ENCODE measurements around the gene CCDC27.

The CCDC27 gene

DNA sequence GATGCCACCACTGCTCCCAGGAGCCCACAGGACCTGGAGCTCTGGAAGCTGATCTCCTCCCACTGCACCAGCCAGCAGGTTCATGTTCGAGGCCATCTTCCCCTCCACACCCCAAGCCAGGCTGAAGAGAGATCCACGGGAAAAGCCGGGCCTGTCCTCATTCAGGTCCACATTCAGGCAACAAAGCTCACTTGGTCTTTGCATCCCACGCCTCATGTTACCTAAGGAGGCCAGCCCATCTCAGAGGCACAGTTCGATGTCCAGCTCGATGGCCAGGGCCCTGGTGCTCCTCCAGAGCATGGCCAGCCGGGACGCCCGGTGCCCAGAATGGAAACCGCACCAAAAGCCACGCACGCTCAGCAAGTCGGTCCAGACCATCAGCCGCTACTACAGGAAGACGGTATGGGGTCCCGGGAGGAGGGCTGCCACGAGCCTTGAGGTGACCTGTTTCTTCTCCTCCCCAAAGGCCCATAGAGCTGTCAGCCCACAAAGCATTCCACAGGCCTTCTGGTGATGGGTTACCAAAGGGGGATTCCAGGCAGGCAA, at the start of gene CCDC27:
Gene CCDC27 (plus strand): TSS at position 51 of the 546 bp plus-strand sequence. CDS start 32 bp downstream, at position 83.
- no peak for DNase-seq

DNA sequence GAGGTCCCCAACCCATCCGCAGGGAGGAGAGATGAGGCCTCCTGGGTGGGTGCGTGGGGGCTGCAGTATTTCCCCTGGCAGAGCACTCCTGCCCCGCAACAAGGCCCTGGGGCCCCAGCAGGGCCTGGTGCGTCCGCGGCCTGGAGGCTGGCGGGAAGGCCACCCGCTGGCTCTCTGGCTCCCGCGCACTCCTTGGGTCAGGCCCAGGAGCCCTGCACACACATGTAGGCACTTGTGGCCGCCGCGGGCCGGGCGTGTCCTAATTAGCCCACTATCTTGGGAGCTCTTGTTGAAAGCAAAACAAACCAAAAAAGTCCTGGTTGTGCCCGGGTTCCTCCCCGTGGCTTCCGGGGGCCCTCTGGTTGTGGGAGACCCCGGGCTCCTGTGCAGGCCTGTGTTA, 49.7 kb upstream of the CCDC27 start:
- no peak for DNase-seq

DNA sequence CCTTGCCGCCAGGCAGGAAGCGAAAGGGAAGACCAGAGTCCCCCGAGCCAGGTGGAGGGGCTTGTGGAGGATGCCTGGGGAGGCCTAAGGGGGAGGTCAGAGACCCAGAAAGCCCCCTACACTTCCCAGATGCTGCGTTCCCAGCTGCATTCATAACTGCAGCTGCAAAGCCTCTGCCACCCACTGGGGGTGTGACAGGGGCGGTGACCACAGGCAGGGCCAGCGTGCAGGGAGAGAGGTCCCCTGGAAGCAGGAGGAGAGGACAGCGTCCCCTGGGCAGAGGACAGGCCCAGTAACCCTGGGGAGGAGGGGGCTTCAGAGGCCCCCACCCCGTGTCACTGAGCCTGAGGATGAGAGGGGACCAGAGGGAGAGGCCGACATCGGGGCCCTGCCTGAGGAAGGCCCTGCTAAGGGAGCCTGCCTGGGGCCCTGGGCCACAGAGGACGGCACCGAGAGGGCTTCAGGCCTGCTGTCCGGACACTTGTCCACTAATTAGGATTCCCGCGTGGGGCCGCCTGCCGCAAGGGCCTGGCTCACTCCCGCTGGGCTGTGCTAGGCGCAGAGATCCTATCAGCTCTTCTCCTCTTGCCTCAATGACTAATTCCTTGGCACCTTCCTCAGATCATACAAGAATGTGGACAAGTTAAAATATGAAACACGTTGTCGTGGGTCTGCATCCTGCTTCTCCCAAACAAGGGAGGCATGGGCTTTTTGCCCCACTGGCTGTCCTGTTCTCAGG, 49.1 kb upstream of the CCDC27 start:
- DNase-seq: no peak

DNA sequence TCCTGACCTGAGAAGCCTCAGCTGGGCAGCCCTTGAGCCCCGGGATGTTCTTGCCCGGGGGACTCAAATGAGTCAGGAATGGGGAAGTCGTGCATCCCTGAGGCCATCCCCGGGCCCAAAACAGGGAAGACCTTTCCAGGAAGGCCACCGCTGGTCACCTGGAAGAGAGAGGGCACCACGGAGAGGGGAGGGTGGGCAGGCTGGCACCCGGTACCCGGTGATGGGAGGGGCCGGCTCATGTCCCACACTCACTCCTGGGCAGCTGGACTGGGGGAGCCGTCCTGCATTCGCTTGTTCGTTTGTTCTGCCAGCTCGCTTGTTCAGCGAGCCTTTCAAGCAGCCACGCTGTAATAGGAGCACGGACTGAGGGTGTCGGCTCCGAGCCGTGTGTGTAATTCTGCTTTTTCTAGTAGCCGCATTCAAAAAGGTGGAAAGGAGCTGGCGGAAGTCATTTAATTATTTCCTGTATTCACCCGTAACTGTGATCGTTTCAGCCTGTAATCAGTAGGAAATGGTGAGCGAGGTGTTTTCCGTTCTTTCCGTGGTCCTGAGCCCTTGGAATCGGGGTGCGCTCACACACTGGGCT, 48.4 kb upstream of the CCDC27 start:
- no peak for DNase-seq

DNA sequence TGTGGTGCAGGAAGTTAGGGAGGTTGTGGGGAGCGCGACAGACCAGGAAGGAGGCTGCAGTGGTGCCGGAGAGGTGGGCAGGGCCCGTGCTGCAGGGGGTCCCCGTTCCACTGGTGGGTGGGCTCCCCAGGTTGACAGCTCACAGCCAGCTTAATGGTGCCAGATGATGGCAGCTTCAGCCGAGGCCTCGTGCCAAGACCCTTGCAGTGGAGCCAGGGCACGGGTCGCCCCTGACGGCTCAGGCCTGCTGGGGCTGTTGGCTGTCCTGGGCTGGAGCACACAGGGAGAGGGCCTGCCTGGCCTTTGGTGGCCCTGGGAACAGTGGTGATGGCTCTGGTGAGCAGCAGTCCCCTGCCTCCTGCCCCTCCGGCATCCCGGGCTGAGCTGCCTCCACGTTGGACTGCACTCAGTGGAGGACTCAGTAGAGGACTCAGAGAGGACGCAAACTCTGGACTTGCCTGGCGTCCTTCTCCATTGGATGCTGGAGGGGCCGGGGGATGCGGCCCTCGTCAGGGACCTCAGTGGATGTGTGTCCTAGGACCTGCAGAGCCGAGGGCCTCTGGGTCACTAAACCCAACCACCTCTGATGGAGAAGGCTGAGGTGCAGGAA, 46.8 kb upstream of the CCDC27 start:
- DNase-seq: no peak

DNA sequence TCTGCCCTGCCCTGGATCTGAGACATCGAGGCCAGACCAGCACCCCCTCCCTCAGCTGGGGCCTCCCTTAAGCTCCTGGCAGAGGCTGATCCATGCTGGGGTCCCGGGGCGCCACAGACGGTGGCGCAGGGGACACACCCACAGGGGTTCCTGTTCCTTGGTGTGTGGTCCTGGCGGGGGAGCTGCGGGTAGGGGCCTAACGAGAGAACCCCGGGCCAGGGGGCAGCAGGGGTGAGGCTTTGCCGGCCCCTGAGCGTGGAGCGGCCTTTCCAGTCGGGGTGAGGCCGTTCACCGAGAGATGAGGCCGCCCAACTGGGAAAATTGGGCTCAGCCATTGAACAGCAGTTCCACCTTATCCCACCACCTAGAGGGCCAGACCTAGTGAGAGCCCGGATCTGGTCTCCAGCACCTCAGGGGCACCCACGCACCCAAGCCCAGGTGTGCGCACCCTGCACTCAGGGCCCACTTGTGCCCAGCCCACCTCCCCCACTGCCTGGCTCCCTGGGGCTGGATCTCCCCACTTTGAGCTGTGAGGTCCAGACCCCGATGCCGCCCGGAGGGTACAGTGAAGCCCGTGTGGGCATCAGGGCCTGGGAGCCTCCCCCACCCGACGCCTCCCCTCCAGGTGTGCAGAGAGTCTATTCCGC, 45.5 kb upstream of the CCDC27 start:
- no peak for DNase-seq

DNA sequence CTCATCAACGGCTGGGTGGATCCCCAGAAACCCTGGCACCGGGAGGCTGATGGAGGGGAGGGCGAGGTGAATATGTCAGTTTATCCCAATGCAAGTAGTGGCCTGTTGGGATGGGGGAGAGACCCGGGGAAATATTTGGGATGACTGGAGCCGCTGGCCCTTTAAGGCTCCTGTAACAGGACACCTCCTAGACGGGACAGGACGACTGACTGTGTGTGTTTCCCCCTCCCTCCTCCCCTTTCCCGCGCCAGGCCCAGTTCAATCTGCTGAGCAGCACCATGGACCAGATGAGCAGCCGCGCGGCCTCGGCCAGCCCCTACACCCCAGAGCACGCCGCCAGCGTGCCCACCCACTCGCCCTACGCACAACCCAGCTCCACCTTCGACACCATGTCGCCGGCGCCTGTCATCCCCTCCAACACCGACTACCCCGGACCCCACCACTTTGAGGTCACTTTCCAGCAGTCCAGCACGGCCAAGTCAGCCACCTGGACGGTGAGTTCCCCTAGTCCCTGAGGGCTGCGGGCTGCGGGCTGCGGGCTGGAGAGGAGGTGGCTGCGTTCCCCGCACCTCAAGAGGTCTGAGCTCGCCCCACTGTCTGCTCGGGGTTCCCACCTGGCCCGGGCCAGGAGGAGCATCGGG, 44.8 kb upstream of the CCDC27 start:
- DNase-seq: no peak

DNA sequence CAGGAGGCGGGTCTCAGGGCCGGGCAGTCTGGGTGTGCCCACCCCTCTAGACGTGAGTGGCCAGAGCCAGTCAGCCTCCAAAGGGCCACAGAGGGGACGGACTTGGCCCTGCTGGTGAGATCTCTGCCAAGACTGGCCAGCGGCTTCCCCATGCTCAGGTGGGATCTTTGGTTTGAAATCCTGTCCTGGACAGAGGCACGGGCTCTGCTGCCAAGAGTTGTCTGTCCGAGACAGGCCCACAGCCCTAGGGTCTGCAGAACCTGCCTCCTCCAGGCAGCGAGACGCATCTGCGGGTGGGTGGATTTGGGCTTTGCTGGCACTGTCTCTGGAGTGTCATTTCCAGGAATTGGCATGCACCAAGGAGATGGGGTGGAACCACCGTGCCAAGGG, 44.3 kb upstream of the CCDC27 start:
- no peak for DNase-seq

DNA sequence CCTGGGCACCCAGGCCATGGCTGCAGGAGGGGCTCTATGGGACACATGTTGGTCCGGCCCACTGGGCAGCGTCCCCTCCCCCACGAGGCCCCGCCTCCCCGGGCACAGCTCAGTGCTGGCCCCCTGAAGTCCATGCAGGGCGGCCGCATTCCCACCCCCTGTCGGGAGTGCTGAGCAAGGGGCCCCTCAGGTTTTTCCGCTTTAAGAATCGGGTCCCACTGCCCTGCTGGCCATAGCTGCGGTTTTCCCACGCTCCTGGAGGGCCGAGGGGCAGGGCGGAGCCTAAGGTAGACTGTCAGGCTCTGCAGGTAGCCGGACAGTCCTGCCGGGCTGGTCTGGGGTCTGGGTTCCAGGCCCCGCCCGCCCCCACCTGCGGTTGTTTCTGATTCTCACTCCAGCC, 43.5 kb upstream of the CCDC27 start:
- no peak for DNase-seq

DNA sequence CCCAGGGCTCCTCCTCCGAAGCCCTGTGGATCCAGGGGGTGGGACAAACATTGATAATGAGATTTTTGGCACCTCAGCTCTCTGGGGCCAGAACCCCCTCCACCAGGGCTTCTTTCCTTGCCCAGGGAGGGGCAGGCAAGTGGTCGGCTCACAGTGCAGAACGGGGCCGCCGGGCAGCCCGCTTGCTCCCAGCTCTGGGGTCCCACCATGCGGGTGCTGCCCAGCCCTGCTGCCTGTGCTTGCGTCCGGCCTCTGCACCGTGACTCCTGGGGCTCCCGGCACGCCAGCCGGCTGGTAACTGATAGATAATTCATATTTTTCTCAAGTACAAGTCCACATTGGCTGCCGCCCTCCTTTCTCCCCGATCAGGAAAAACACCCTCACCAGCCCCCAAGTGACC, 42.0 kb upstream of the CCDC27 start:
- no peak for DNase-seq

DNA sequence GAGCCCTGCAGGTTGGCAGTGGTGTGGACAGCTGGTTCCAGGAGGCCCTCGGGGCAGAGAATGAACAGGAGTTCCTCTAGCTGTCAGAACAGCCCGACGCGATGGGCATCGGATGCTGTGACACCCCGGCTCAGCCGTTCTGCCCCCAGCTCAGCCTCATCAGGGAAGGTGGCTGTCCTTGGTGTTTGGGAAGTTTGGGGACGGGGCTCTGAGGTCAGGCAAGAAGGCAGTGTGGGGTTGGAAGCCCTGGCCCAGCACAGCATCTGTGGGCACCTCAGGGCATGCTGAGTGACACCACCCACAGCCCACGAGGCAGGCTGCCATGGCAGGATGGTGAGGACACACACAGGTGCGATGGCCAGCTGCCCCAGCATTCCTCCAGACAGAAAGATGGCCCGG, 40.9 kb upstream of the CCDC27 start:
- DNase-seq: no peak

DNA sequence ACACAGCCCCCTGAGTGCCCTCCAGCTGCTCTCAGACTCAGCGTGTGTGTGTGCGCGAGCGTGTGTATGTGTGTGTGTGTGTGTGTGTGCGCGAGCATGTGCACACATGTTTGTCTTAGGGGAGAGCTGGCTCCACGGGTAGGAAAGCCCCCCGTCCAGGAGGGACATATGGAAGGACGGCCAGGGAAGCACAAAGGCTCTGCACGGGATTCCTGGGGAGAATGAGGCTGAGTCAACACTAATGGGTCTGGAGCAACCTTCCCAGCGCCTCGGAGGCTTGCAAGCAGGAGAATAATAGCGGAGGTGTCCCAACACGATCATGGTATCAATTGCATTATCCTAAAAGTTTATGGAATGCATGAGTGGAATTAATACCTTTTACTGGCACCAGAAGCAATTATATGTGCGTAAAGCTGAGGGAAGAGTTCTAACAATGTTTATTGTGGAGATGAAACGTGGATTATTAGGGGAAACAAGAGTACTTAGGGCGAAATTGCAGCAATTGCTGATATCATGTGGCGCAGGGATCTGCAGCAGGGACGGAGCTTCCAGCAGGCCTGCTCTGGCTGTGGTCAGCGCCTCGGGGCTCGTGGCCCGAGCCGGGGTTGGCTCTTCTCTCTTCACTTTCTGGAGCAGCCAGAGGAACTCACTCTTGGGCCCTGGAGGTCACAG, 40.3 kb upstream of the CCDC27 start:
- no peak for DNase-seq

DNA sequence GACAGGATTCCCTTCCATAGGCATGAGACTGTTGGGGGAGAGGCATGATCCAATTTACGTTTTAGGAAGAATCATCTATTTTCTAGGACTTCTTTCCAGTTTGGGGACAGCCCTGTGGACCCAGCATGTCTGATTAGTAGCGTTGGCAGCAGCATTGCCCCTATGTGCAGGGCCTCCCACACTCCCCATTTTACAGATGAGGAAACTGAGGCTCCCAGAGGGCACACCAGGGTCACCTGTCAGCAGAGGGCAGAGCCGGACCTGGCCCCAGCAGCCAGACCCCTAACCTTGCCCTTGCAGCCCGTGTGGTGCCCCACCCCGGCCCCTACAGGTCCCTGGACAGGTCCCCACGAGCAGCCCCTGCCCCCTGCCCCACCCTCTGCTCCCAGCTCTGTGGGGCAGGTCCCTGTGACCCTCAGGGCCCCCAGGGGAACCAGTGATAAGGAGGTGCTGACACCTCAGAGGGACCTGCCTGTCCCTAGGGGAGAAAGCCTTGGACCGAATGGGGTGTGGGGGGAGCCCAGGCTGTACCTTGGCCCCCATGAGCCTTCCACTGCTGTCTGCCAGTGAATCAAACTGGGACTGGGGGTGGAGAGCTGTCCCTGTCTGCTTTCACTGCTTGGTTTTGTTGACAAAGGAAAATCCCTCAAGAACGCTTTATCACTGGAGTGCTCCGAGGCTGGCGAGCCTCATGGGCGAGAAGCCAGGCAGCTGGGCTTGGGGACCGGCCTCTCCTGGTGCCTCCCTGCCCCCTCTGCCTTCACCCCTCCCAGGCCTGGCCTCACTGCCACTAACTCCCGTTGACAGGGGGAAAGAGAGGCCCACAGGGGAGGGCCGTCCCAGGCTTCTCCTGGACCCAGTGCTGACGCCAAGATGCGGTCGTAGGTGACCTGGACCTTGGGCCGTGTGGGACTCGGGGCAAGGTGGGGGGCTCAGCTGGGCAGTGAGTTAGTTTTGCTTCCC, 39.4 kb upstream of the CCDC27 start:
- DNase-seq: no peak

DNA sequence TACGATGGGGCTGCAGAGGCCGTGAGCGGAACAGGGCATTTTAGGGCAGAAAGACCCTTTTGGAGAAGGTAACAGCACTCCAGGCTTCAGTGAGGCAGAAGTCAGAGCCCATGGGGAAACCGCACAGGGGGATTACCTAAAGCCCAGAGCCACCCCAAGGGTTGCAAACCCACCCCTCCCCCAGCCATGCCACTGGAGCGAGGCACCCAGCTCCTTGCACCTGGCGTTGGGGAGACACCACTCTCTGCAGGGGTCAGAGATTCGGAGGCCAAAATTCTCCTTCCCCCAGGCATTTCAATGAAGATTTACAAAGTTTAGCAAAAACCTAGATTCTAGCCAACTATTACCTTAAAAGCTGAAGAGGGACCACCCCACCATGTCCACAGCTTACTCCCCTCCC, 38.4 kb upstream of the CCDC27 start:
- no peak for DNase-seq

DNA sequence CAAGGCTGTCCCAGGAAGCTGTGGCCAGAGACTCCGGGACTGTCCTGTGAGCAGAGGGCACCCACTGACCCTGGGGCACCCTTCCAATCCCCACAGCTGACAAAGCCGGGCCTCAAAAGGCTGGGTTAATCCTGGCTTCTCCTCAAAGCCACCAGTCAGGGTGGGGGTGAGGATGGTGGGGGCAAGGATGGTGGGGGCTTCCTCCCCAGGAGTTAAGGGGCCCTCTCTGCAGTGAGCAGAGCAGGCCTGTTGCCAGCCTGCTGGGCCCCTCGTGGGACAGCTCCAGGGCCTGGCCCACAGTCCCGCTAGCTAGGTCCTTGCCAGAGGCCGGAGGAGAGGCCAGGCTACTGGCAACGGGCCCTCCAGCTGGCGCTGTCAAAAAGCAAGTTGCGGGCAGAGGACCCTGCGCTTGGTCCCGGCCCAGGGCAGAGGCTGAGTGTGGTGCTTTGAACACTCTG, 37.9 kb upstream of the CCDC27 start:
- DNase-seq: no peak

DNA sequence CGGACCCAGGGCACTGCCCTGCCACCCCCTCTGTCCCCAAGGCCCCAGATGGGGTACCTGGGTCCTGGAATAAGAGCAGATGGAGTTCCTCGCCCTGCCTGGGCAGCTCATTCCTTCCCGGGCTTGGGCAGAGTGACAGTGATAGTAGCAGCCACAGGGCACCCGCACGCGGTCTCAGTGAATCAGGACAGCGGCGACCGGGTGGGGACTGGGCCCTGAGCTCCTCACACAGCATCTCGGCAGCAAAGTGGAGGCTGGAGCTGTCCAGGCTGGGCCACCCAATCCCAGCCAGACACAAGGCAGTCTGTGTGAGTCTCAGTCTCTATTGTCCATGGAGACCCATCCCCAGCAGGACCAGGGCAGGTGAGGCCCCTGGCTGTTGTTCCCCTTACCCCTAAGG, 37.4 kb upstream of the CCDC27 start:
- DNase-seq: no peak

DNA sequence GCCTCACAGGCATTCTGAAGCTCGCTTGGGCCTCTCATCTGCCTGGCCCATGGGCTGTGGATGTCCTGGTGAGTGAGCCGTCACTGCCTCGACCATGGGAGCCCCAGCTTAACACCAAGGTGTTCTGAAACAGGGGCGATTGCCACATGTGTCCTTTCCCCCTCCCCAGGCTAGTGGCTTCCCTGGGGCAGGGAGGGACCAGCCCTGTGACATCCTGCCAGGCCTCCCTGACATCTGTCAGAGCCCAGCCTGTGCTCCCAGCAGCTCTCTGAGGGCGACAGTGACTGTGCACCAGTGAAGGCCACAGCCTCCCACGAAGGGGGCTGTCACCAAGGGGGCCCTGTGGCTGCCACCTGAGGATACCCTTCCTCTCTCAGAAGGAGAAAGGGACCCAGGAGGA, 35.9 kb upstream of the CCDC27 start:
- DNase-seq: no peak

DNA sequence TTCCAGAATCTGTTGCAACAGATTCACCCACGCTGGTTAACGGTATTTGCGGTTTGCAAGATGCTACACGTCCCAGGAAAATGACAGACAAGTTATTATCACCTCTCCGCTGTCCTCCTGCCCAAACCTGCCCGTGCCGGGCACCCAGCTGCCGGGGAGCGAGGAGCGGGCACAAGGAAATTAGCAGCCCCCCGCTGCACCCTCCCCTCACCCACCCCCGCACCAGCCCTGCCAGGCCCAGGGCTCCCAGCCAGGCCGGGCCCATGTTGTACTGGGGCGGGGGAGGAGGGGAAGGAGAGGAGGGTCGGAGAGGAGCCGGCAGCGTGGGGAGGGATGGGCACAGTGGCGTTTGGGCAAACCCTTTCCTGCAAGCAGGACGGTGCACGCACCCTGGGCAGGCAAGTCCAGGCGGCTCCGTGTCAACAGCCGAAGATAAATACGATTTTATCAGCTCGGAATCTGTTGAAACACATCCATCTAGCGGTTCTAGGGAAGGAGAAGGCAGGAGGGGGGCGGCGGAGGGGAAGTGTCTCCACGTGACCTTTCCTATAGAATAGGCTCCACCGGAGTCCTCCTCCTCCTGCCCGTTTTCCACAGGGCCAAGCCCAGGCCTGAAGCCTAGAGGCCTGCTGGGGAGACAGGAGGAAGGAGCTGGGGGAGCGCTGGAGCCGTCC, 35.1 kb upstream of the CCDC27 start:
- DNase-seq: no peak

DNA sequence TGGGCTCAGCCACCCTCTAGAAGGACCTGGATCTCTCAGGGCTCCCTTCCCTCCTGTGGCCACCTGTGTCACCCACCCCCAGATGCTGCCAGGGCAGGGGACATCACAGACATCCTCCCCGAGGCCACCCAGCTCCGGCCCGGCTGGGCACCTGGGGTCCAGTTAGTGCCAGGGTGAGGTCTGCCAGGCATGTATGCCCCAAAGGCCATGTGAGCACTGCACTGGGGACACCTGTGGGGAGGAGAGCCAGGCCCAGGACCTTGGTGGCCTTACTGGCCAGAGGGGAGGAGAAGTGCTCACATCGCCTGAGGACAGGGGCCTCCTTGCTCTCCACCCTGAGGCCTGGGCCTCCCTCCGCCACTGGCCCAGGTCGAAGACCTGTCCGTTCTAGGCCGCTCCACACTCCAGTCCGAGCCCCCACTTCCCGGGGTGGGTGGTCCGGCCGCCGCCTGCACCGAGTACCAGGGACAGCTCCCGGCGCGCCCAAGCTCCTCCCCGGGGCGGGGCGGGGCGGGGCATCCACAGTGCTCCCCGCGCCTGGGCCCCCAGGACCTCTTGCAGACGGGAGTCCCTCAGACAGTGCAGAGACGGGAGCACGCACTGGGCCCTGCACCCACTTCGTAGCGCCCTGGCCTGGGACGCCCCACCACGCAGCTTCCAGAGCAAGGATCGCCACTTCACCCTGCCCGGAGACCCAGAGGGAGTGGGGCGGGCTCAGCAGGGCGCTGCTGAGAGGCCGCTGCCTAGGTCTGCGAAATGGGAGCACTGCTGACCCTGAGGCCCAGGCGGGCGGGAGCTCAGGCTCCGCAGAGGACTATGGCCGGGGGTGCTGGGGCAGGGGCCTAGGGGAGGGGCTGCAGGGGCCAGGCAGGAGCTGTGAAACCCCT, 34.3 kb upstream of the CCDC27 start:
- DNase-seq: no peak

DNA sequence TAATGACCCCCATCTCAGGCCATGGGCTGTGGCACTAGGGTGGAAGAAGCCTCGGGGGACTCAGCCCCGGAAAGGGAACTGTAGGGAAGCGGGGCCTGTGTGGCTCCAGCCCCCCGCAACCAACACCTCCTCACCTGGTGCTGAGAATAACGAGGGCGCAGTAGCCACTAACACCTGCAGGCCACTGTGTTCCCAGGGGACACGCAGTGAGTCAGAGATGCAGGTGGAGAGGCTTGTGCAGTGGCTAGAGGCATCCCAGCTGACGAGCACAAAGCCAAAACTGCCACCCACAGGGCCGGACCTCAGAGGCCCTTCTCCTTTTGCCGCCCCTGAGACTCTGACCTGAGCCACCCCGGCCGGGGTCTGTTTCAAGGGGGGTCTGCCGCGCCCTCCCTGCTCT, 33.5 kb upstream of the CCDC27 start:
- no peak for DNase-seq

Measured in CD4-positive, alpha-beta T cell treated with Interferon alpha-2 for 1 hour (primary cell).